ENCODE measurements around the gene JPH4. TPM values are rescaled to one million over a fixed set of nuclear protein-coding genes. Genes with fewer than 3 reads are reported as not detected.

JPH4 gene
- total and polyA plus RNA-seq, 12 donors, result 0.06 to 0.38 (median 0.15) TPM; not detected in 1

GRCh38 chr14:23566778-23567185, 11.8 kb downstream of the JPH4 start:
- no peak for DNase-seq
- peak in 4 of 9 donors; percentile 4 to 26 (median 20) for TF ChIP-seq CTCF (IDR thresholded peaks at IDR 0.05)
- peak in 5 of 8 donors; percentile 1 to 22 (median 18) for ATAC-seq
- Histone ChIP-seq H3K36me3 (peaks cover 0 to 41% (median 0%) of the 10 kb centered on the region in 9 donors), H3K27me3 (peaks cover 0 to 9% (median 0%) of the 10 kb centered on the region in 7 donors), H3K4me3 (peak overlapping the region; percentile 59 to 78 (median 64)), H3K27ac (peak overlapping the region in 8 of 10 donors; percentile 61 to 90 (median 71)), H3K4me1 (peaks cover 2 to 28% (median 12%) of the 10 kb centered on the region in 9 donors), H3K9me3 (no peaks in the 10 kb centered on the region)
- intact Hi-C loops (cut with DNase I), result loop anchor here in 3 of 10 donors (10.0 kb wide), 2 partner anchors 242 to 302 kb away; partner anchors contain the start of gene PABPN1 (in 2 of the 3)
- WGBS, 2 donors, result 9 to 20% methylated on average over 5 of the region's 5 CpGs

DNA sequence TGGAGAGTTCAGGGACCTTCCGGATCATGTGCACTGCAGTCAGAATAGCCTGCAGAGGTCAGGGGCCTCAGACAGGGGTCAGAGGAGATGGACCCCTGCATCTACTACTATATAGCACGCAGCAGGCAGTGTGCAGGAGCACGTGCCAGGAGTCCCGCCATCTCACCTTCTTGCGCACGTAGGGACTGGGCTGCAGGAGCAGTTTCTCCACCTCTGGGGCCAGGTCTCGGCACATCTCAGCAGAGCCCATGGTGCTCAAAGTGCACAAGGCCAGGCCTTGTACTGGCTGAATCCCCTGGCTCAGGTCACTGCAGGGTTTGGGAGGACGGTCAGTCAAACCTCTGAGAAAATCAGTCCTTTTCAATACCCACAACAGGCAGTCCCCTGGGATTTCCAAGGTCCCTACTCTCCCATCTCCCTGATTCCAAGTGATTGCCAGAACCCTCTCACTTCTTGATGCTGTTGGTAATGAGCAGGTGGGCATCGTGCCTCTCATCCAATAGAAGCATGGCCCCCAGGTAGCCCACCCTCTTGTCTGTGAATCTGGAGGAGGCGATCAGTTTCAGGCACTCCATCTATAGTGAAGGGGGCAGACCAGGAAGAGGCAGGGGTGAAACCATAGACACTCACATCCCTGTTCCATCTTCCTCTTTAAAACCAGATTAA, 12.3 kb downstream of the JPH4 start:
- WGBS, 2 donors, result 92 to 96% methylated on average over 10 of the region's 10 CpGs
- TF ChIP-seq CTCF (IDR thresholded peaks at IDR 0.05), result no peak
- peaks cover 2 to 25% (median 12%) of the 10 kb centered on the region in 9 donors for H3K4me1 ChIP-seq
- DNase-seq, result no peak
- intact Hi-C loops (cut with DNase I), result loop anchor here in 3 of 10 donors (10.0 kb wide), 2 partner anchors 241 to 301 kb away; partner anchors contain the start of gene PABPN1 (in 2 of the 3)
- no peak for ATAC-seq
- H3K27me3 ChIP-seq, result peaks cover 0 to 5% (median 0%) of the 10 kb centered on the region in 7 donors
- H3K9me3 ChIP-seq, result no peaks in the 10 kb centered on the region
- peak overlapping the region in 2 of 10 donors; percentile 59 to 73 for H3K4me3 ChIP-seq
- H3K27ac ChIP-seq, result peak overlapping the region in 1 of 10 donors; percentile 76
- H3K36me3 ChIP-seq, result peaks cover 0 to 46% (median 0%) of the 10 kb centered on the region in 9 donors

GRCh38 chr14:23565626-23566025, 13.0 kb downstream of the JPH4 start:
- Histone ChIP-seq H3K36me3 (peaks cover 0 to 52% (median 0%) of the 10 kb centered on the region in 9 donors), H3K27me3 (no peaks in the 10 kb centered on the region), H3K9me3 (no peaks in the 10 kb centered on the region), H3K4me1 (peaks cover 2 to 25% (median 12%) of the 10 kb centered on the region in 9 donors), H3K27ac (no peak overlapping the region), H3K4me3 (no peak overlapping the region)
- no peak for TF ChIP-seq CTCF (IDR thresholded peaks at IDR 0.05)
- intact Hi-C loops (cut with DNase I), result loop anchor here in 3 of 10 donors (10.0 kb wide), 2 partner anchors 241 to 301 kb away; partner anchors contain the start of gene PABPN1 (in 2 of the 3)
- 90% methylated on average over 11 of the region's 11 CpGs for WGBS, 2 donors
- ATAC-seq, result no peak
- DNase-seq, result no peak

GRCh38 chr14:23564876-23565275, 13.7 kb downstream of the JPH4 start:
- H3K4me3 ChIP-seq, result no peak overlapping the region
- TF ChIP-seq CTCF (IDR thresholded peaks at IDR 0.05), result no peak
- no peak for ATAC-seq
- H3K27ac ChIP-seq, result no peak overlapping the region
- WGBS, 2 donors, result 88 to 91% methylated on average over 7 of the region's 7 CpGs
- intact Hi-C loops (cut with DNase I), result loop anchor here in 6 of 10 donors (5.0 to 10.0 kb wide), 4 partner anchors 83 to 300 kb away; partner anchors contain the start of gene PABPN1 (in 2 of the 6)
- peaks cover 2 to 25% (median 12%) of the 10 kb centered on the region in 9 donors for H3K4me1 ChIP-seq
- no peaks in the 10 kb centered on the region for H3K27me3 ChIP-seq
- H3K36me3 ChIP-seq, result peaks cover 0 to 60% (median 0%) of the 10 kb centered on the region in 9 donors
- H3K9me3 ChIP-seq, result no peaks in the 10 kb centered on the region
- no peak for DNase-seq
